K562 (cell line): ENCODE results near the gene CYP26A1. TPM values are rescaled to one million over a fixed set of nuclear protein-coding genes. Genes with fewer than 3 reads are reported as not detected.

Experiments used
- ATAC-seq: fragments of 200-7000 bp; cut with Tn5 transposase; 3 replicates; pipeline ENCODE4 v1.9.1; 2020; ENCODE audit warnings: moderate library complexity
- BruUV-seq: library from RNA; stranded (reverse); fragments of 400-500 nt; replicated peaks from 2 replicates; lab custom pipeline; 2021; lab: Mats Ljungman, UMichigan
- CTCF ChIA-PET: fragments of 300-600 bp; formaldehyde crosslinking; extraction: SDS; loops from one replicate; lab custom pipeline; 2021; ENCODE audit warnings: low intra/inter-chr PET ratio; lab: Yijun Ruan, JAX
- POLR2A ChIA-PET: fragments of 300-600, 350-650 bp; sonication (Branson Sonifier 250); formaldehyde crosslinking; extraction: SDS; loops from one replicate; lab custom pipeline; 2021; ENCODE audit warnings: antibody characterized with exemption, inconsistent platforms; lab: Yijun Ruan, JAX
- DNase-seq, 4 experiments: peaks; one replicate each; pipeline versions ENCODE4 v3.0.0 to v3.0.0-alpha.2; 2011 to 2018; ENCODE audit warnings: low spot score in 3 of 4, mixed read lengths in 3 of 4; ENCODE audit errors: extremely low read depth in 1 of 4
- FAIRE-seq: peaks from 2 replicates; lab custom pipeline; 2011; peaks lifted over from hg19 to GRCh38; lab: Jason Lieb, UNC
- H2AFZ ChIP-seq: 2 replicates; pipeline ENCODE4 v1.6.0; 2011; ENCODE audit warnings: low read depth, low read length, control low read depth, inconsistent platforms
- H3K27ac ChIP-seq: fragments of 200-600 bp; 3 replicates; pipeline ENCODE4 v1.8.0; 2011; ENCODE audit warnings: low read depth, mild to moderate bottlenecking, control low read depth, inconsistent platforms, low read length, moderate library complexity, mixed read lengths; ENCODE audit errors: extremely low read depth
- H3K27me3 ChIP-seq, 2 experiments: fragments of 300-600 bp in 1 of 2; 2 replicates in 1 of 2; 3 replicates in 1 of 2; pipeline versions ENCODE4 v1.6.0 to v1.8.0; 2011; ENCODE audit warnings: inconsistent platforms in 2 of 2, low read length in 2 of 2, mild to moderate bottlenecking in 1 of 2, mixed read lengths in 1 of 2, moderate library complexity in 1 of 2; ENCODE audit not compliant: control insufficient read depth in 2 of 2, insufficient read depth in 2 of 2
- H3K36me3 ChIP-seq: fragments of 300-600 bp; 3 replicates; pipeline ENCODE4 v1.8.0; 2011; ENCODE audit warnings: mild to moderate bottlenecking, low read length, inconsistent platforms; ENCODE audit not compliant: control insufficient read depth, insufficient read depth
- H3K4me1 ChIP-seq, 2 experiments: fragments of 200-600 bp in 1 of 2; replicated peaks in 1 of 2; 2 replicates in 1 of 2; 3 replicates in 1 of 2; pipeline versions ENCODE4 v1.5.1 to v1.8.0; 2011; ENCODE audit warnings: inconsistent platforms in 2 of 2, low read length in 2 of 2, mild to moderate bottlenecking in 1 of 2, mixed read lengths in 1 of 2, moderate library complexity in 1 of 2; ENCODE audit not compliant: control insufficient read depth in 2 of 2, insufficient read depth in 2 of 2
- H3K4me2 ChIP-seq: 2 replicates; pipeline ENCODE4 v1.6.1; 2011; ENCODE audit warnings: low read length, control low read depth, inconsistent platforms, mixed read lengths; ENCODE audit not compliant: insufficient read depth
- H3K4me3 ChIP-seq: fragments of 200-600 bp; sonication (generic), shearing (Covaris generic); 2 replicates; pipeline ENCODE4 v1.5.1; 2016; ENCODE audit warnings: control low read depth, inconsistent platforms
- H3K79me2 ChIP-seq: fragments of 200-600 bp; 3 replicates; pipeline ENCODE4 v1.8.0; 2011; ENCODE audit warnings: low read length, inconsistent platforms; ENCODE audit not compliant: control insufficient read depth, insufficient read depth
- H3K9ac ChIP-seq, 2 experiments: 2 replicates each; pipeline versions ENCODE4 v1.6.0 to v1.6.1; 2011; ENCODE audit warnings: low read depth in 2 of 2, low read length in 2 of 2, control low read depth in 1 of 2, inconsistent platforms in 1 of 2, mild to moderate bottlenecking in 1 of 2, mixed read lengths in 1 of 2; ENCODE audit not compliant: insufficient read depth in 1 of 2
- H3K9me1 ChIP-seq: one replicate; pipeline ENCODE4 v1.6.0; 2011; ENCODE audit warnings: inconsistent platforms, mild to moderate bottlenecking, low read length, moderate library complexity; ENCODE audit not compliant: control insufficient read depth, insufficient read depth
- H3K9me3 ChIP-seq: replicated peaks from 2 replicates; pipeline ENCODE4 v1.5.1; 2011; ENCODE audit warnings: low read depth, low read length, inconsistent platforms; ENCODE audit not compliant: control insufficient read depth, insufficient read depth
- H4K20me1 ChIP-seq: replicated peaks from 2 replicates; pipeline ENCODE4 v1.6.1; 2011; ENCODE audit warnings: low read length, inconsistent platforms, mixed read lengths; ENCODE audit not compliant: control insufficient read depth, insufficient read depth
- CHD4 ChIP-seq: fragments of 200-600 bp; sonication (generic); IDR thresholded peaks from 3 replicates; pipeline ENCODE4 v1.6.1; 2012; ENCODE audit warnings: low read depth, mild to moderate bottlenecking, mixed read lengths, low read length, inconsistent platforms; ENCODE audit not compliant: insufficient read depth, insufficient replicate concordance, poor library complexity, severe bottlenecking
- ESRRB ChIP-seq: fragments of 250-450 bp; sonication (Bioruptor Pico); IDR thresholded peaks from 2 replicates; pipeline ENCODE4 v1.5.0; 2020; ENCODE audit warnings: mild to moderate bottlenecking, moderate library complexity, borderline replicate concordance
- ETV5 ChIP-seq: sonication (generic); formaldehyde crosslinking; IDR thresholded peaks from 2 replicates; pipeline ENCODE4 v1.4.0; 2020; ENCODE audit warnings: low read depth, mild to moderate bottlenecking, missing genetic modification reagents
- ETV6 ChIP-seq, 3 experiments: fragments of 150-350 bp in 1 of 3; sonication (generic) in 1 of 3; formaldehyde crosslinking in 1 of 3; IDR thresholded peaks; 2 replicates each; pipeline versions ENCODE4 v1.6.1 to v1.8.0; 2014 to 2022; ENCODE audit warnings: borderline replicate concordance in 2 of 3, low read depth in 2 of 3, antibody characterized with exemption in 1 of 3, low read length in 1 of 3, mild to moderate bottlenecking in 1 of 3, missing genetic modification reagents in 1 of 3
- FOSL1 ChIP-seq: fragments of 200-800 bp; sonication (Bioruptor generic); conservative IDR thresholded peaks from 2 replicates; pipeline ENCODE4 v1.6.1; 2016; ENCODE audit warnings: missing genetic modification characterization, missing compliant biosample characterization
- FOXJ2 ChIP-seq: fragments of 200-800 bp; sonication (Bioruptor generic); IDR thresholded peaks from 2 replicates; pipeline ENCODE4 v1.6.1; 2016; ENCODE audit warnings: missing genetic modification characterization, missing compliant biosample characterization
- FOXK2 ChIP-seq, 2 experiments: fragments of 450-650 bp; IDR thresholded peaks in 1 of 2; conservative IDR thresholded peaks in 1 of 2; 2 replicates each; pipeline ENCODE4 v1.6.1; 2016; ENCODE audit warnings: low read depth in 2 of 2, mild to moderate bottlenecking in 1 of 2
- HNRNPK ChIP-seq: fragments of 200-400 bp; formaldehyde crosslinking; IDR thresholded peaks from one replicate; pipeline ENCODE4 v1.6.1; 2018; ENCODE audit warnings: mild to moderate bottlenecking, low read depth, low read length; ENCODE audit not compliant: poor library complexity, severe bottlenecking
- MTA1 ChIP-seq: fragments of 450-650 bp; IDR thresholded peaks from 2 replicates; pipeline ENCODE4 v1.6.1; 2017; ENCODE audit warnings: borderline replicate concordance
- MTA2 ChIP-seq: fragments of 450-650 bp; IDR thresholded peaks from 2 replicates; pipeline ENCODE4 v1.6.1; 2016; ENCODE audit warnings: low read depth
- NCOA4 ChIP-seq: fragments of 450-650 bp; IDR thresholded peaks from 2 replicates; pipeline ENCODE4 v1.6.1; 2018; ENCODE audit warnings: mild to moderate bottlenecking; ENCODE audit not compliant: partially characterized antibody
- SIRT6 ChIP-seq: IDR thresholded peaks from one replicate; pipeline ENCODE4 v1.6.1; 2012; ENCODE audit warnings: low read depth, mild to moderate bottlenecking, control low read depth, inconsistent platforms, low read length, moderate library complexity
- SRSF1 ChIP-seq: fragments of 200-400 bp; formaldehyde crosslinking; IDR thresholded peaks from 2 replicates; pipeline ENCODE4 v1.6.1; 2017; ENCODE audit warnings: mild to moderate bottlenecking, low read depth, low read length, moderate library complexity
- ZNF551 ChIP-seq: fragments of 250-450 bp; sonication (Bioruptor Pico); IDR thresholded peaks from 2 replicates; pipeline ENCODE4 v1.5.0; 2021; ENCODE audit warnings: mild to moderate bottlenecking, moderate library complexity
- ZNF707 ChIP-seq: fragments of 250-450 bp; sonication (Bioruptor Pico); conservative IDR thresholded peaks from 2 replicates; pipeline ENCODE4 v1.8.0; 2022; ENCODE audit warnings: inconsistent platforms, mild to moderate bottlenecking, moderate library complexity
- WGBS: fragments of 100-300 bp; shearing (Covaris generic); methylation state at CpG from one replicate; pipeline ENCODE4 v1.1.6; 2016; ENCODE audit warnings: low coverage, mixed read lengths; ENCODE audit not compliant: insufficient coverage; ENCODE audit errors: missing lambda C conversion rate; 5-methylcytosine and 5-hydroxymethylcytosine counted together
- in situ Hi-C: fragments of 300-500 bp; cut with MboI; formaldehyde crosslinking; loops from 4 replicates; pipeline ENCODE4 v1.15.0; 2018; ENCODE audit warnings: inconsistent platforms, mixed read lengths
- intact Hi-C: fragments of 100-400 bp; cut with micrococcal nuclease; formaldehyde crosslinking; loops from 2 replicates; pipeline ENCODE4 v1.14.2; 2022
- polyA plus RNA-seq, 8 experiments: library from polyadenylated mRNA; depleted of rRNA in 4 of 8; stranded (reverse) in 5 of 8; unstranded in 3 of 8; fragments of >200 nt; fragmentation: Nextera tagmentation in 2 of 8; fragmentation: Illumina TruSeq in 1 of 8; extraction: Ambion mirVana in 2 of 8; extraction: Trizol in 1 of 8; gene quantifications; 2 replicates each; pipeline versions ENCODE4 v1.2.1 to v1.2.3, GENCODE V29; 2011 to 2014; ENCODE audit warnings: inconsistent platforms in 1 of 8, missing spikeins in 1 of 8
- total RNA-seq, 7 experiments: library from RNA; depleted of rRNA in 6 of 7; stranded (reverse); fragments of >200 nt in 6 of 7; fragmentation: Illumina TruSeq in 2 of 7; extraction: Trizol in 2 of 7; gene quantifications; 2 replicates each; pipeline versions ENCODE4 v1.2.1 to v1.2.3, GENCODE V29; 2011 to 2021; ENCODE audit warnings: low replicate concordance in 1 of 7
- TF ChIP-seq, protein P1 (sequence below), 2 experiments: fragments of 150-350 bp in 1 of 2; IDR thresholded peaks; 2 replicates each; pipeline ENCODE4 v1.6.1; 2012 to 2016; ENCODE audit warnings: low read depth in 2 of 2, low read length in 2 of 2, mild to moderate bottlenecking in 1 of 2, moderate library complexity in 1 of 2
- TF ChIP-seq, protein P2 (sequence below): fragments of 250-450 bp; sonication (Bioruptor Pico); IDR thresholded peaks from 2 replicates; pipeline ENCODE4 v1.8.0; 2021; ENCODE audit warnings: moderate library complexity, mild to moderate bottlenecking, inconsistent platforms

The CYP26A1 gene
- total and polyA plus RNA-seq, 9 of the 15 experiments (the other 6 are each of a cell fraction or from before 2014, with no cell fraction given) = 0.11 to 5.1 (median 1.6) TPM

DNA sequence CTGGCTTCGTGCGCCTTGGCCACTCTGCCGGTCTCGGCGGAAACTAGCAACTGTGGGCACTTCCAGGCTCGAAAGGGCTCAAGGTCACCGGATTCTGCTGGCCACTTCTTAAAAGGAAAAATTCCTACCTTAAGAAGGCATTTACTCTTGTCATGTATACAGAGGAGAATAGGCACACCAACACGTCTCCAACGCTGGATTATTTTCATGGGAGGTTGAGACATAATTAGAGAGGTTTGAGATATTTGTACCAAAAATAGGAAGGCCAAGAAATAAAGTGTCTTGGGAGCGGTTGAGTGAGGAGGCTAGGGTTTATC lies 4.5 kb upstream of the CYP26A1 start:
- H3K9ac ChIP-seq = no peak overlapping the region; a peak in 1 of 4 replicates
- ChIA-PET CTCF (no interaction called here), POLR2A (no interaction called here)
- H3K9me1 ChIP-seq = no peaks in the 10 kb centered on the region
- intact Hi-C loops = no loop called here
- H3K79me2 ChIP-seq = no peaks in the 10 kb centered on the region
- peaks cover 25 to 55% of the 10 kb centered on the region in 2 experiments; a peak in 4 of 5 replicates for H3K4me1 ChIP-seq
- BruUV-seq = no TSS peak
- ATAC-seq = no peak
- 90% methylated on average over 8 of the region's 10 CpGs for WGBS
- no peaks in the 10 kb centered on the region for H3K27me3 ChIP-seq
- H3K9me3 ChIP-seq = no peaks in the 10 kb centered on the region
- H2AFZ ChIP-seq = no peak overlapping the region
- FAIRE-seq = no peak
- DNase-seq = no peak
- in situ Hi-C loops = no loop called here
- H3K36me3 ChIP-seq = 0 out of 3 replicates have a peak, but pooled peaks cover 3% of the 10 kb centered on the region
- no peaks in the 10 kb centered on the region for H4K20me1 ChIP-seq
- no peak overlapping the region for H3K4me2 ChIP-seq
- H3K27ac ChIP-seq = no peak overlapping the region
- no peak overlapping the region for H3K4me3 ChIP-seq
- no peak for TF ChIP-seq FOXJ2
- no peak for TF ChIP-seq FOSL1 (tag)
- no peak for TF ChIP-seq ESRRB (CRISPR knock-in tag)
- TF ChIP-seq ETV6 (IDR thresholded peaks at IDR 0.05; ENCODE audit: borderline replicate concordance in 1 of 2, low read depth in 2 of 2, low read length in 1 of 2) = no peak
- no peak for TF ChIP-seq ETV6 (CRISPR knock-in tag; IDR thresholded peaks at IDR 0.05; ENCODE audit: borderline replicate concordance)
- no peak for TF ChIP-seq ZNF551 (CRISPR knock-in tag)
- no peak for TF ChIP-seq MTA2
- TF ChIP-seq SIRT6 = no peak
- no peak for TF ChIP-seq FOXK2 (conservative IDR thresholded peaks at IDR 0.05 in 1 of 2, IDR thresholded peaks at IDR 0.05 in 1 of 2; ENCODE audit: low read depth in 2 of 2)
- TF ChIP-seq ETV5 (CRISPR knock-in tag) = no peak
- TF ChIP-seq, protein P1, sequence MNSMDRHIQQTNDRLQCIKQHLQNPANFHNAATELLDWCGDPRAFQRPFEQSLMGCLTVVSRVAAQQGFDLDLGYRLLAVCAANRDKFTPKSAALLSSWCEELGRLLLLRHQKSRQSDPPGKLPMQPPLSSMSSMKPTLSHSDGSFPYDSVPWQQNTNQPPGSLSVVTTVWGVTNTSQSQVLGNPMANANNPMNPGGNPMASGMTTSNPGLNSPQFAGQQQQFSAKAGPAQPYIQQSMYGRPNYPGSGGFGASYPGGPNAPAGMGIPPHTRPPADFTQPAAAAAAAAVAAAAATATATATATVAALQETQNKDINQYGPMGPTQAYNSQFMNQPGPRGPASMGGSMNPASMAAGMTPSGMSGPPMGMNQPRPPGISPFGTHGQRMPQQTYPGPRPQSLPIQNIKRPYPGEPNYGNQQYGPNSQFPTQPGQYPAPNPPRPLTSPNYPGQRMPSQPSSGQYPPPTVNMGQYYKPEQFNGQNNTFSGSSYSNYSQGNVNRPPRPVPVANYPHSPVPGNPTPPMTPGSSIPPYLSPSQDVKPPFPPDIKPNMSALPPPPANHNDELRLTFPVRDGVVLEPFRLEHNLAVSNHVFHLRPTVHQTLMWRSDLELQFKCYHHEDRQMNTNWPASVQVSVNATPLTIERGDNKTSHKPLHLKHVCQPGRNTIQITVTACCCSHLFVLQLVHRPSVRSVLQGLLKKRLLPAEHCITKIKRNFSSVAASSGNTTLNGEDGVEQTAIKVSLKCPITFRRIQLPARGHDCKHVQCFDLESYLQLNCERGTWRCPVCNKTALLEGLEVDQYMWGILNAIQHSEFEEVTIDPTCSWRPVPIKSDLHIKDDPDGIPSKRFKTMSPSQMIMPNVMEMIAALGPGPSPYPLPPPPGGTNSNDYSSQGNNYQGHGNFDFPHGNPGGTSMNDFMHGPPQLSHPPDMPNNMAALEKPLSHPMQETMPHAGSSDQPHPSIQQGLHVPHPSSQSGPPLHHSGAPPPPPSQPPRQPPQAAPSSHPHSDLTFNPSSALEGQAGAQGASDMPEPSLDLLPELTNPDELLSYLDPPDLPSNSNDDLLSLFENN (IDR thresholded peaks at IDR 0.05; ENCODE audit: low read depth in 2 of 2, low read length in 2 of 2) = no peak
- TF ChIP-seq NCOA4 = no peak
- TF ChIP-seq MTA1 = no peak
- TF ChIP-seq HNRNPK = no peak
- no peak for TF ChIP-seq ZNF707
- TF ChIP-seq, protein P2, sequence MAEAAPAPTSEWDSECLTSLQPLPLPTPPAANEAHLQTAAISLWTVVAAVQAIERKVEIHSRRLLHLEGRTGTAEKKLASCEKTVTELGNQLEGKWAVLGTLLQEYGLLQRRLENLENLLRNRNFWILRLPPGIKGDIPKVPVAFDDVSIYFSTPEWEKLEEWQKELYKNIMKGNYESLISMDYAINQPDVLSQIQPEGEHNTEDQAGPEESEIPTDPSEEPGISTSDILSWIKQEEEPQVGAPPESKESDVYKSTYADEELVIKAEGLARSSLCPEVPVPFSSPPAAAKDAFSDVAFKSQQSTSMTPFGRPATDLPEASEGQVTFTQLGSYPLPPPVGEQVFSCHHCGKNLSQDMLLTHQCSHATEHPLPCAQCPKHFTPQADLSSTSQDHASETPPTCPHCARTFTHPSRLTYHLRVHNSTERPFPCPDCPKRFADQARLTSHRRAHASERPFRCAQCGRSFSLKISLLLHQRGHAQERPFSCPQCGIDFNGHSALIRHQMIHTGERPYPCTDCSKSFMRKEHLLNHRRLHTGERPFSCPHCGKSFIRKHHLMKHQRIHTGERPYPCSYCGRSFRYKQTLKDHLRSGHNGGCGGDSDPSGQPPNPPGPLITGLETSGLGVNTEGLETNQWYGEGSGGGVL (CRISPR knock-in tag) = no peak
- no peak for TF ChIP-seq SRSF1
- no peak for TF ChIP-seq CHD4
